ENCODE data around the gene GOLGB1.

The GOLGB1 gene

DNA sequence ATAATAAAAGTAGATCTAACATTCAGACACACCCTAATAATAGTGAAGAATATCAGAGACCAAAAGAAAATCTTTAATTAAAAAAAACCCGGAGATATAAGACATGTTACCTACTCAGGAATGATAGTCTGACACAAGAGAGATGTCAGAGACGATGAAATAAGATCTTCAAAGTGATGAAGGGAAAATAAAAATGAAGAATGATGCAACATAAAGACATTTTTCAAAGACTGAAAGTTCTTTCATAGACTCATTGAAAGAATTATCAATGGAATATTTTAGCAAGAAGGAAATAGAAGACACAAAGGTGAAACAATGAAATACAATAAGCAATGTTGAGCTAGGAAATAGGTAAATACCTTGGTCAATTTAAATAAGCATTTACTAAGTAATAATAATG is 108.4 kb downstream of the GOLGB1 start:
- Histone ChIP-seq H2AFZ (ENCODE audit: low read length) (no peak overlapping the region), H3K4me3 (ENCODE audit: low read length, poor library complexity, severe bottlenecking) (no peak overlapping the region), H3K9me3 (ENCODE audit: insufficient read depth, low read depth, low read length) (no peaks in the 10 kb centered on the region), H3K79me2 (ENCODE audit: insufficient read depth, low read length) (no peaks in the 10 kb centered on the region), H3K4me1 (ENCODE audit: insufficient read depth, low read length, poor library complexity, severe bottlenecking) (no peaks in the 10 kb centered on the region), H3K9me2 (replicated peaks; ENCODE audit: low read depth, low read length) (no peaks in the 10 kb centered on the region), H4K20me1 (ENCODE audit: insufficient read depth, low read length, poor library complexity, severe bottlenecking) (peaks cover 4% of the 10 kb centered on the region), H3F3A (ENCODE audit: low read depth) (no peaks in the 10 kb centered on the region), H3K27me3 (ENCODE audit: insufficient read depth, low read length, poor library complexity, severe bottlenecking) (no peaks in the 10 kb centered on the region), H3K36me3 (ENCODE audit: insufficient read depth, low read length) (peaks cover 83% of the 10 kb centered on the region), H3K9ac (ENCODE audit: low read depth, low read length, poor library complexity, severe bottlenecking) (no peak overlapping the region), H3K4me2 (ENCODE audit: low read depth, low read length, poor library complexity, severe bottlenecking) (no peak overlapping the region)
- TF ChIP-seq EZH2phosphoT487 (IDR thresholded peaks at IDR 0.05; ENCODE audit: borderline replicate concordance) = no peak
- no peak for TF ChIP-seq CTCF (conservative IDR thresholded peaks at IDR 0.05; ENCODE audit: low read length)

DNA sequence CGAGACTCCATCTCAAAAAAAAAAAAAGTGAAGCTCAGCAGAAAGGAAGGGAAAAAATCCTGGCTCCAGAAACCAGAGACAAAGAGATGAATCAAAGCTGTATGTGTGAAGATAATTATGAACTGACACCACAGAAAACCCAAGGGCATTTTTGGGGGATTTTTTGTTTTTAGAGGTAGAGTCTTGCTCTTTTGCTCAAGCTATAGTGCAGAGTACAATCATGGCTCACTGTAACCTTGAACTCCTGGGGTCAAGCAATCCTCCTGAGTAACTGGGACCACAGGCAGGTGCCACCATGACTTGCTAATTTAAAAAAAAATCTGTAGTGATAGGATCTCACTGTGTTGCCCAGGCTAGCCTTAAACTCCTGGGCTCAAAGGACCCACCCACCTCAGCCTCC is 111.6 kb downstream of the GOLGB1 start:
- H4K20me1 ChIP-seq (ENCODE audit: insufficient read depth, low read length, poor library complexity, severe bottlenecking) = peaks cover 4% of the 10 kb centered on the region
- H3K9ac ChIP-seq (ENCODE audit: low read depth, low read length, poor library complexity, severe bottlenecking) = no peak overlapping the region
- no peaks in the 10 kb centered on the region for H3K79me2 ChIP-seq (ENCODE audit: insufficient read depth, low read length)
- no peaks in the 10 kb centered on the region for H3F3A ChIP-seq (ENCODE audit: low read depth)
- peaks cover 89% of the 10 kb centered on the region for H3K36me3 ChIP-seq (ENCODE audit: insufficient read depth, low read length)
- H3K27me3 ChIP-seq (ENCODE audit: insufficient read depth, low read length, poor library complexity, severe bottlenecking) = no peaks in the 10 kb centered on the region
- no peak overlapping the region for H3K4me2 ChIP-seq (ENCODE audit: low read depth, low read length, poor library complexity, severe bottlenecking)
- no peak overlapping the region for H2AFZ ChIP-seq (ENCODE audit: low read length)
- H3K4me3 ChIP-seq (ENCODE audit: low read length, poor library complexity, severe bottlenecking) = no peak overlapping the region
- H3K4me1 ChIP-seq (ENCODE audit: insufficient read depth, low read length, poor library complexity, severe bottlenecking) = no peaks in the 10 kb centered on the region
- H3K9me3 ChIP-seq (ENCODE audit: insufficient read depth, low read depth, low read length) = no peaks in the 10 kb centered on the region
- TF ChIP-seq EZH2phosphoT487 (IDR thresholded peaks at IDR 0.05; ENCODE audit: borderline replicate concordance) = no peak
- TF ChIP-seq CTCF (conservative IDR thresholded peaks at IDR 0.05; ENCODE audit: low read length) = no peak
- no peaks in the 10 kb centered on the region for H3K9me2 ChIP-seq (replicated peaks; ENCODE audit: low read depth, low read length)

DNA sequence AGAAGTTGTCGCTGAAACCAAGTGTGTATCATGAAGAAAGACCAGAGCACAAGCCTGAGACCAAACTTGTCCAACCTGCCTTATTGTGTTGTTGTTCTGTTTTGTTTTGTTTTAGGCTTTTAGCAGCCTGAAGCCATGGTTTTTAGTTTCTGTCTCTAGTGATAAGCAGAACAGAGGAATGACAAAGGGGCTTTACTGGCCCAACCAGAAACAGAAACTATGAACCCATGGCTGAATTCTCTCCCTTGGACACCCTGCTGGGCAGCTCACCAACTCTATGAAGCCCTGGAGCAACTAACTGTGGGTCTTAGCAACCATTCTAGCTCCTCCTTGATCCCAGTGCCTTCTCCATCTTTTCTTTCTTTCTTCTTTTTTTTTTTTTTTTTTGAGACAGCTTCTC is 119.2 kb downstream of the GOLGB1 start:
- no peaks in the 10 kb centered on the region for H3F3A ChIP-seq (ENCODE audit: low read depth)
- H3K4me2 ChIP-seq (ENCODE audit: low read depth, low read length, poor library complexity, severe bottlenecking) = no peak overlapping the region
- no peaks in the 10 kb centered on the region for H3K79me2 ChIP-seq (ENCODE audit: insufficient read depth, low read length)
- TF ChIP-seq CTCF (conservative IDR thresholded peaks at IDR 0.05; ENCODE audit: low read length) (no peak), EZH2phosphoT487 (IDR thresholded peaks at IDR 0.05; ENCODE audit: borderline replicate concordance) (no peak)
- H3K36me3 ChIP-seq (ENCODE audit: insufficient read depth, low read length) = peaks cover 52% of the 10 kb centered on the region; the same call in 1 of the 2 replicates
- H4K20me1 ChIP-seq (ENCODE audit: insufficient read depth, low read length, poor library complexity, severe bottlenecking) = no peaks in the 10 kb centered on the region
- no peaks in the 10 kb centered on the region for H3K9me2 ChIP-seq (replicated peaks; ENCODE audit: low read depth, low read length)
- H3K9ac ChIP-seq (ENCODE audit: low read depth, low read length, poor library complexity, severe bottlenecking) = no peak overlapping the region
- no peak overlapping the region for H3K4me3 ChIP-seq (ENCODE audit: low read length, poor library complexity, severe bottlenecking)
- no peaks in the 10 kb centered on the region for H3K27me3 ChIP-seq (ENCODE audit: insufficient read depth, low read length, poor library complexity, severe bottlenecking)
- no peak overlapping the region for H2AFZ ChIP-seq (ENCODE audit: low read length)
- no peaks in the 10 kb centered on the region for H3K9me3 ChIP-seq (ENCODE audit: insufficient read depth, low read depth, low read length)
- no peaks in the 10 kb centered on the region for H3K4me1 ChIP-seq (ENCODE audit: insufficient read depth, low read length, poor library complexity, severe bottlenecking)

Measured in Loucy (cell line).